ENCODE results near the gene ZNF493. TPM values are rescaled to one million over a fixed set of nuclear protein-coding genes. Genes with fewer than 3 reads are reported as not detected.

The ZNF493 gene
- total RNA-seq, 1 donor from 2014 or later: 9.7 TPM

DNA sequence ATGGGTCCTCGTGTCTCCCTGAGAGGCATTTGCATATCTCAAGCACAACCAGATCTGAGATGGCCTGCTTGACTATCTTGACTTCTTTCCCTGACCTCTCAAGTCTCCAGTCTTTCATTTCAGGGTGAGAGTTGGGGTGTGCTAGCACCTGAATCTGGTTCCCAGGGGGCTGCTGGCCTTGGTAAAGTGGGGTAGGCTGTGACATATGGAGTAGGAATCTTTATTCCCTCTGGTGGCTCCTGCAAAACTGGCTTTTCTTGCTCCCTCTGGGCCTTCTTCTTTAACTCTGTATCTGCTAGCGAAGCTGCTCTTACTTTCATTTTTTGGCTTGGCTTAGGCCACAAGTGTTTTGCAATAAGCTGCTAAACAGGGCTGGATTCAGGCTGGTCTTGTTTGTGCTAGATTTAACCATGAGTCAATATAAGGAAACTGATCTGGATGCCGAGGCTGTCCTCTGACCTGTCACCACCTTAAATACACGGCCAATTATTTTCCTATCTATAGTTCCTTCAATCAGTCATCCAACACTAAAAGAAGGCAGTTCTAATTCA is 42.3 kb downstream of the ZNF493 start:
- DNase-seq (ENCODE audit: low read depth): no peak
- Histone ChIP-seq H3K4me3 (ENCODE audit: low read depth, low read length) (no peak overlapping the region), H3K27me3 (ENCODE audit: control insufficient read depth, insufficient read depth, low read length) (no peaks in the 10 kb centered on the region), H3K36me3 (ENCODE audit: control insufficient read depth, insufficient read depth, low read length) (no peaks in the 10 kb centered on the region)
- TF ChIP-seq, protein P1, sequence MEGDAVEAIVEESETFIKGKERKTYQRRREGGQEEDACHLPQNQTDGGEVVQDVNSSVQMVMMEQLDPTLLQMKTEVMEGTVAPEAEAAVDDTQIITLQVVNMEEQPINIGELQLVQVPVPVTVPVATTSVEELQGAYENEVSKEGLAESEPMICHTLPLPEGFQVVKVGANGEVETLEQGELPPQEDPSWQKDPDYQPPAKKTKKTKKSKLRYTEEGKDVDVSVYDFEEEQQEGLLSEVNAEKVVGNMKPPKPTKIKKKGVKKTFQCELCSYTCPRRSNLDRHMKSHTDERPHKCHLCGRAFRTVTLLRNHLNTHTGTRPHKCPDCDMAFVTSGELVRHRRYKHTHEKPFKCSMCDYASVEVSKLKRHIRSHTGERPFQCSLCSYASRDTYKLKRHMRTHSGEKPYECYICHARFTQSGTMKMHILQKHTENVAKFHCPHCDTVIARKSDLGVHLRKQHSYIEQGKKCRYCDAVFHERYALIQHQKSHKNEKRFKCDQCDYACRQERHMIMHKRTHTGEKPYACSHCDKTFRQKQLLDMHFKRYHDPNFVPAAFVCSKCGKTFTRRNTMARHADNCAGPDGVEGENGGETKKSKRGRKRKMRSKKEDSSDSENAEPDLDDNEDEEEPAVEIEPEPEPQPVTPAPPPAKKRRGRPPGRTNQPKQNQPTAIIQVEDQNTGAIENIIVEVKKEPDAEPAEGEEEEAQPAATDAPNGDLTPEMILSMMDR (IDR thresholded peaks at IDR 0.05; ENCODE audit: insufficient read depth, low read length, poor library complexity, severe bottlenecking): no peak

DNA sequence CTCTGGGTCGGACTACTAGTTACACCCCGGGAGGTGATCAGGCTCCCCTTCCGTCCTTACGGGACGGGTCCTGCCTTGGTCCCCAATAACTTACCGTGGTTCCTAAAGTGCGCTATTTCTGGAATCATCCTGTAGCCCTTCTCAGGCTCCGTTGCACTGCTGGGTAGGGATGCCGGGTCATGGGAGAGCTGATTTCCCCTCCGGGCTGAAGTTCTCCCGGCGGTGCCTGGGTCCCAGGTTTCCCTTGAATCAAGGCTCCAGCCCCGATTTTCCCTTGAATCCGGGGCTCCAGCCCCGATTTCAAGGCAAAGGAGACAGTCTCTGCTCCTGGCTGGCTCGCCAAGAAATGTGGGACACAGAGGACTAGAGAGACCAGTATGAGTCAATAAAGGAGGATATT is 43.4 kb downstream of the ZNF493 start:
- H3K36me3 ChIP-seq (ENCODE audit: control insufficient read depth, insufficient read depth, low read length): no peaks in the 10 kb centered on the region
- TF ChIP-seq, protein P1 (IDR thresholded peaks at IDR 0.05; ENCODE audit: insufficient read depth, low read length, poor library complexity, severe bottlenecking): no peak
- no peak for DNase-seq (ENCODE audit: low read depth)
- no peaks in the 10 kb centered on the region for H3K27me3 ChIP-seq (ENCODE audit: control insufficient read depth, insufficient read depth, low read length)
- no peak overlapping the region for H3K4me3 ChIP-seq (ENCODE audit: low read depth, low read length)

DNA sequence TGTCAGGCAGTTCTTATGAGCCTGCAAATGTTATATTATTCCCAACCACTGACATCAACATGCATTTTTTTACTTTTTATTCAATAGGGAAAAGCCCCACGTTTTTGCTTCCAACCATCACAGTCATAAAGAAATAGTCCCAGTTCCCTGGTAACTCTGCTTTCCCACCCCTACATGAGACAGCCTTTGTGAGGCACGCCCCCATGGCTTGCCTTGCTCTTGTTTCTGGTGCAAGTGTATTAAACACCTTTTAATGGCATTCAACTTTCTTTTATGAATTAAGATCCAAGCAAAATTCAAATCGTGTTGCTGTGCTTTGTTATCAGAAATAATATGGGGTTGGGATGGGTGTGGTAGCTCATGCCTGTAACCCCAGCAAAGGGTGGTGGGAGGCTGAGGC is 54.3 kb downstream of the ZNF493 start:
- TF ChIP-seq, protein P1 (IDR thresholded peaks at IDR 0.05; ENCODE audit: insufficient read depth, low read length, poor library complexity, severe bottlenecking): no peak
- DNase-seq (ENCODE audit: low read depth): no peak
- H3K36me3 ChIP-seq (ENCODE audit: control insufficient read depth, insufficient read depth, low read length): no peaks in the 10 kb centered on the region
- no peak overlapping the region for H3K4me3 ChIP-seq (ENCODE audit: low read depth, low read length)
- no peaks in the 10 kb centered on the region for H3K27me3 ChIP-seq (ENCODE audit: control insufficient read depth, insufficient read depth, low read length)

DNA sequence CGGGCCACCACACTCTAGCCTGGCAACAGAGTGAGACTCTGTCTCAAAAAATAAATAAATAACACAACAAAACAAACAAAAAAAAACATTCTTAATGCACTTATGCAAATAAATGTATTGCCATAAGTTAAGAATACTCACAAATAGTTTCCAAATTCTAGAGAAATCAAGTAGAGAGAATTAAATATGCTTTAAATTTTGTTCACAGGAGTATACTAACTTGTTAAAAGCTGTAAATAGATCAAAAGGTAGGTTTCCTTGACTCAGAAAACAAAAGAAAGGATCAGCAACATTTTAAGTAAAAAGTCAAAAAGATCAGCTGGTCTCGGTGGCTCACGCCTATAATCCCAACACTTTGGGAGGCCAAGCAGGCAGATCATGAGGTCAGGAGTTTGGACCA is 58.0 kb downstream of the ZNF493 start:
- no peaks in the 10 kb centered on the region for H3K27me3 ChIP-seq (ENCODE audit: control insufficient read depth, insufficient read depth, low read length)
- no peak for DNase-seq (ENCODE audit: low read depth)
- TF ChIP-seq, protein P1 (IDR thresholded peaks at IDR 0.05; ENCODE audit: insufficient read depth, low read length, poor library complexity, severe bottlenecking): no peak
- H3K36me3 ChIP-seq (ENCODE audit: control insufficient read depth, insufficient read depth, low read length): no peaks in the 10 kb centered on the region
- H3K4me3 ChIP-seq (ENCODE audit: low read depth, low read length): no peak overlapping the region

DNA sequence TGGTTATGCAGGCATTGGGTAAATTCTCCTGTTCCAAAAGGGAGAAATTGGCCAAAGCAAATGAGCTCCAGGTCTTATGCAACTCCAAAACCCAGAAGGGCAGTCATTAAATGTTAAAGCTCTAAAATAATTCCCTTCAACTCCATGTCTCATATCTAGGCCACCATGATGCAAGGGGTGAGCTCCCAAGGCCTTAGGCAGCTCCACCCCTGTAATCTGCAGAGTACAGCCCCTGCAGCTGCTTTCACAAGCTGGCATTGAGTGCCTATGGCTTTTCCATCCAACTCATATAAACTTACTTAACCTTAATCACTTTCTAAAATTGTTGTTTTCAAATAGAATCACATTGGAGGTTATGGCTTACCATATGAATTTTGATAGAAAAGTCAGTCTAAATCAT is 63.8 kb downstream of the ZNF493 start:
- no peaks in the 10 kb centered on the region for H3K36me3 ChIP-seq (ENCODE audit: control insufficient read depth, insufficient read depth, low read length)
- TF ChIP-seq, protein P1 (IDR thresholded peaks at IDR 0.05; ENCODE audit: insufficient read depth, low read length, poor library complexity, severe bottlenecking): no peak
- H3K4me3 ChIP-seq (ENCODE audit: low read depth, low read length): no peak overlapping the region
- no peaks in the 10 kb centered on the region for H3K27me3 ChIP-seq (ENCODE audit: control insufficient read depth, insufficient read depth, low read length)
- DNase-seq (ENCODE audit: low read depth): no peak

DNA sequence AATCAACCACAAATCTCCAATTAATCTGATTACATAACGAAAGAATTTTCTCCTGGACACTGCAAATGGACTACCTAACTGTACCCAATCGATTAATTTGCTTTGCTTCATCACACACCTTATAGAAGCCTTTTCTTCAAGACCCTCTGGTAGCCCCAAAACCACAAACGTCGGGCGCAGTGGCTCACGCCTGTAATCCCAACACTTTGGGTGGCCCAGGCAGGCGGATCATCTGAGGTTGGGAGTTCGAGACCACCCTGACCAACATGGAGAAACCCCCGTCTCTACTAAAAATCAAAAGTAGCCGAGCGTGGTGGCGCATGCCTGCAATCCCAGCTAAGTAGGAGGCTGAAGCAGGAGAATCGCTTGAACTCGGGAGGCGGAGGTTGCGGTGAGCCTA is 65.6 kb downstream of the ZNF493 start:
- H3K27me3 ChIP-seq (ENCODE audit: control insufficient read depth, insufficient read depth, low read length): no peaks in the 10 kb centered on the region
- H3K36me3 ChIP-seq (ENCODE audit: control insufficient read depth, insufficient read depth, low read length): no peaks in the 10 kb centered on the region
- no peak for DNase-seq (ENCODE audit: low read depth)
- H3K4me3 ChIP-seq (ENCODE audit: low read depth, low read length): no peak overlapping the region
- TF ChIP-seq, protein P1 (IDR thresholded peaks at IDR 0.05; ENCODE audit: insufficient read depth, low read length, poor library complexity, severe bottlenecking): no peak

Measured in kidney epithelial cell (primary cell).